ENCODE measurements around the gene ATG4C.

ATG4C gene

GRCh38 chr1:62784509-62785365, 805 bp downstream of the ATG4C start:
- TF ChIP-seq, protein P1, sequence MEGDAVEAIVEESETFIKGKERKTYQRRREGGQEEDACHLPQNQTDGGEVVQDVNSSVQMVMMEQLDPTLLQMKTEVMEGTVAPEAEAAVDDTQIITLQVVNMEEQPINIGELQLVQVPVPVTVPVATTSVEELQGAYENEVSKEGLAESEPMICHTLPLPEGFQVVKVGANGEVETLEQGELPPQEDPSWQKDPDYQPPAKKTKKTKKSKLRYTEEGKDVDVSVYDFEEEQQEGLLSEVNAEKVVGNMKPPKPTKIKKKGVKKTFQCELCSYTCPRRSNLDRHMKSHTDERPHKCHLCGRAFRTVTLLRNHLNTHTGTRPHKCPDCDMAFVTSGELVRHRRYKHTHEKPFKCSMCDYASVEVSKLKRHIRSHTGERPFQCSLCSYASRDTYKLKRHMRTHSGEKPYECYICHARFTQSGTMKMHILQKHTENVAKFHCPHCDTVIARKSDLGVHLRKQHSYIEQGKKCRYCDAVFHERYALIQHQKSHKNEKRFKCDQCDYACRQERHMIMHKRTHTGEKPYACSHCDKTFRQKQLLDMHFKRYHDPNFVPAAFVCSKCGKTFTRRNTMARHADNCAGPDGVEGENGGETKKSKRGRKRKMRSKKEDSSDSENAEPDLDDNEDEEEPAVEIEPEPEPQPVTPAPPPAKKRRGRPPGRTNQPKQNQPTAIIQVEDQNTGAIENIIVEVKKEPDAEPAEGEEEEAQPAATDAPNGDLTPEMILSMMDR (conservative IDR thresholded peaks at IDR 0.05; ENCODE audit: control insufficient read depth, insufficient read depth, low read depth, low read length): no peak
- peak overlapping the region; percentile 84 for H3K4me3 ChIP-seq (ENCODE audit: control insufficient read depth, low read depth, low read length)
- DNase-seq (ENCODE audit: low read depth): peak; percentile 34

DNA sequence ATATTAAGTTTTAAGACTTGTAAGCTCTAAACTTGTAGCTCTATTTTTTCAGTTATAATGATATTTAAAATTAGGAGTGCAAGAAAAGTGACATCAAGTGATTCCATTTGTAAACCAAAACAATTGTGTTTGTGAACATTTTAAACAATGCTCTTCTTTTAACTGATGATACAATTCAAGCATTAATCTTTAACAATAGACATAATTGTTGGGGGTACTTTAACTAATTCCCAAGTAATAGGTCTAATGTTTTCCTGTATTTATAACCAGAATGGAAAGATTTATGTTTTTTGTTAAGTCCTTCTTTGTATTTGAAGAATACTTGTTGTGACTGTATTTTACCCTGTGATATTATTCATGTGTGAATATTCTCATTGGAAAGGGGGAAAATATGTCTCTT, 6.8 kb downstream of the ATG4C start:
- no peak overlapping the region for H3K4me3 ChIP-seq (ENCODE audit: control insufficient read depth, low read depth, low read length)
- no peak for DNase-seq (ENCODE audit: low read depth)
- TF ChIP-seq, protein P1 (conservative IDR thresholded peaks at IDR 0.05; ENCODE audit: control insufficient read depth, insufficient read depth, low read depth, low read length): no peak

DNA sequence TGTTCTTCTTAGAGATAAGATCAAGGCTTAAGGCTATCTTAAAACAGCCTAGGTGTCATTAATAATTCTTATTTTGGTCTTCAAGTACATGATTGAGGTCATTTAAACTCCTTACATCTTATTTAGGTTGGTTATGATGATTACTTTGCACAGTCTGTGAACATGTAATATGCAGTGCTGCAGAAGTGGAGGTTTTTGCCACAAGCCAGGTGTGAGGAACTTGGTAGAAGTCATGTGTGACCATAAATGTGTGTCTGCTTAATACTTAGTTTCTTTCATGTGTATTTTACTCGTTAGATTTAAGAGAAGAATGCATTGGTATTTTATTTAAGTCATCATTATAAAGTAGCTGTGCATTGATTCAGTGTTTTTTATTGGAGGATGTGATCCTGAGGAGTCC, 10.1 kb downstream of the ATG4C start:
- H3K4me3 ChIP-seq (ENCODE audit: control insufficient read depth, low read depth, low read length): no peak overlapping the region
- no peak for DNase-seq (ENCODE audit: low read depth)
- TF ChIP-seq, protein P1 (conservative IDR thresholded peaks at IDR 0.05; ENCODE audit: control insufficient read depth, insufficient read depth, low read depth, low read length): no peak

DNA sequence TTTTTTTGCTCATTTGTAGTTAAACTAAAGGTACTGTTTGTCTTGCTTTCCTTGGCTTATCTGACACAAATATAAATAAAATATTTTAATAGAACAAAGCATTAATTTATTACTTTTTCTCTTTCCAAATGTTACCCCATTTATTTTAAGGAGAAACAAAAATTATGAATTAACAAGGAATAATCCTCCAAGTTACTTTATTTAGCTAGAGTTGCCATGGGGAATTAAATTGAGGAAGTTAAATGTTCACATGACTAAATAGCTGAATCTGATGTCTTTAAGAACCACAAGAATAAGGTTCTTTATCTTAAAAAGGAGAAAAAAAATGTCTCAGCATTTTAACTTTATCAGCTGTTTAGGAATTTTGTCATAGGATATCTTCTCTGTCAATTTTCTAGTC, 12.3 kb downstream of the ATG4C start:
- no peak for DNase-seq (ENCODE audit: low read depth)
- TF ChIP-seq, protein P1 (conservative IDR thresholded peaks at IDR 0.05; ENCODE audit: control insufficient read depth, insufficient read depth, low read depth, low read length): no peak
- H3K4me3 ChIP-seq (ENCODE audit: control insufficient read depth, low read depth, low read length): no peak overlapping the region

DNA sequence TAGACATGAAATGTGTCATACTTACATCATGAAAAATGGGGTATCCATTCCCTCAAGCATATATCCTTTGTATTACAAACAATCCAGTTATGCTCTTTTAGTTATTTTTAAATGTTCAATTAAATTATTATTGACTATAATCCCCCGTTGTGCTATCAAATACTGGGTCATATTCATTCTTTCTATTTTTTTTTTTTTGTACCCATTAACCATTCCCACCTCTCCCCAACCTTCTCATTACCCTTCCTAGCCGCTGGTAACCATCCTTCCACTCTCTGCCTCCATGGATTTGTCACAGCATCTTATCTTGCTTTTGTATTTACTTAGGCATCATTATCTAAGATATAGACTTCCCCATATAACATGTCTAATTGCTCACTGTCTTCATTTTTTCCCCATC, 15.8 kb downstream of the ATG4C start:
- DNase-seq (ENCODE audit: low read depth): no peak
- TF ChIP-seq, protein P1 (conservative IDR thresholded peaks at IDR 0.05; ENCODE audit: control insufficient read depth, insufficient read depth, low read depth, low read length): no peak
- H3K4me3 ChIP-seq (ENCODE audit: control insufficient read depth, low read depth, low read length): no peak overlapping the region

- no peak for DNase-seq (ENCODE audit: low read depth)
- TF ChIP-seq, protein P1 (conservative IDR thresholded peaks at IDR 0.05; ENCODE audit: control insufficient read depth, insufficient read depth, low read depth, low read length): no peak
- no peak overlapping the region for H3K4me3 ChIP-seq (ENCODE audit: control insufficient read depth, low read depth, low read length)
Observed at GRCh38 chr1:62800281-62800680, 16.3 kb downstream of the ATG4C start.

All from fibroblast of mammary gland (primary cell).